HepG2 (cell line): ENCODE measurements around the gene C10orf67. TPM values are rescaled to one million over a fixed set of nuclear protein-coding genes. Genes with fewer than 3 reads are reported as not detected.

ENCODE experiments used
- ATAC-seq: fragments of 200-7000 bp; cut with Tn5 transposase; 3 replicates; pipeline ENCODE4 v1.9.1; 2020; ENCODE audit warnings: mild to moderate bottlenecking, moderate library complexity
- BruUV-seq: library from RNA; stranded (reverse); fragments of 400-500 nt; replicated peaks from 2 replicates; lab custom pipeline; 2021; lab: Mats Ljungman, UMichigan
- CTCF ChIA-PET: fragments of 300-600 bp; formaldehyde crosslinking; extraction: SDS; loops from one replicate; lab custom pipeline; 2021; ENCODE audit warnings: low total read pairs, inconsistent platforms, low intra/inter-chr PET ratio; lab: Yijun Ruan, JAX
- POLR2A ChIA-PET: fragments of 350-600 bp; sonication (Branson Sonifier 250); formaldehyde crosslinking; loops from one replicate; lab custom pipeline; 2020; ENCODE audit warnings: antibody characterized with exemption, inconsistent platforms; lab: Yijun Ruan, JAX
- DNase-seq: peaks from one replicate; pipeline ENCODE4 v3.0.0-alpha.2; 2015; ENCODE audit warnings: low spot score
- FAIRE-seq: peaks from 3 replicates; lab custom pipeline; 2011; peaks lifted over from hg19 to GRCh38; lab: Jason Lieb, UNC
- H2AFZ ChIP-seq: one replicate; pipeline ENCODE4 v1.6.1; 2011; ENCODE audit warnings: low read length, inconsistent platforms
- H3K27ac ChIP-seq: fragments of 300-600 bp; 3 replicates; pipeline ENCODE4 v1.8.0; 2011; ENCODE audit warnings: mixed run types, mild to moderate bottlenecking, mixed read lengths, low read length, inconsistent platforms; ENCODE audit not compliant: insufficient read depth; ENCODE audit errors: extremely low read length
- H3K27me3 ChIP-seq, 2 experiments: fragments of 200-600 bp in 1 of 2; 2 replicates in 1 of 2; 3 replicates in 1 of 2; pipeline versions ENCODE4 v1.6.0 to v1.8.0; 2011; ENCODE audit warnings: low read length in 2 of 2, mild to moderate bottlenecking in 2 of 2, moderate library complexity in 2 of 2, inconsistent platforms in 1 of 2; ENCODE audit not compliant: insufficient read depth in 2 of 2, control insufficient read depth in 1 of 2
- H3K36me3 ChIP-seq, 2 experiments: fragments of 200-600 bp in 1 of 2; replicated peaks in 1 of 2; 2 replicates in 1 of 2; 3 replicates in 1 of 2; pipeline versions ENCODE4 v1.5.1 to v1.8.0; 2011; ENCODE audit warnings: low read length in 2 of 2, inconsistent platforms in 1 of 2; ENCODE audit not compliant: insufficient read depth in 2 of 2, control insufficient read depth in 1 of 2
- H3K4me1 ChIP-seq: 2 replicates; pipeline ENCODE4 v1.5.1; 2012; ENCODE audit warnings: low read length, inconsistent platforms; ENCODE audit not compliant: insufficient read depth
- H3K4me2 ChIP-seq: 2 replicates; pipeline ENCODE4 v1.6.0; 2011; ENCODE audit warnings: low read depth, low read length, inconsistent platforms
- H3K4me3 ChIP-seq, 3 experiments: fragments of 200-600 bp in 1 of 3; sonication (generic), shearing (Covaris generic) in 1 of 3; replicated peaks in 1 of 3; 2 replicates each; pipeline ENCODE4 v1.5.1; 2011 to 2016; ENCODE audit warnings: low read length in 3 of 3, inconsistent platforms in 2 of 3, low read depth in 2 of 3, mild to moderate bottlenecking in 2 of 3, control low read depth in 1 of 3, mixed read lengths in 1 of 3; ENCODE audit not compliant: insufficient read depth in 1 of 3
- H3K79me2 ChIP-seq: one replicate; pipeline ENCODE4 v1.6.1; 2011; ENCODE audit warnings: low read length, inconsistent platforms; ENCODE audit not compliant: insufficient read depth
- H3K9ac ChIP-seq: 2 replicates; pipeline ENCODE4 v1.6.0; 2011; ENCODE audit warnings: mild to moderate bottlenecking, low read depth, low read length, inconsistent platforms; ENCODE audit not compliant: insufficient read depth
- H3K9me3 ChIP-seq: 2 replicates; pipeline ENCODE4 v1.5.1; 2012; ENCODE audit warnings: mild to moderate bottlenecking, low read length
- H4K20me1 ChIP-seq: 2 replicates; pipeline ENCODE4 v1.6.0; 2011; ENCODE audit warnings: inconsistent platforms, mild to moderate bottlenecking, low read length, moderate library complexity; ENCODE audit not compliant: insufficient read depth
- ARNT2 ChIP-seq: sonication (generic); formaldehyde crosslinking; IDR thresholded peaks from 2 replicates; pipeline ENCODE4 v1.8.0; 2022; ENCODE audit warnings: mild to moderate bottlenecking, low read depth, missing genetic modification reagents, moderate library complexity
- GATAD1 ChIP-seq: IDR thresholded peaks from 2 replicates; pipeline ENCODE4 v1.6.1; 2016; ENCODE audit warnings: missing genetic modification reagents, missing compliant biosample characterization
- NFE2L1 ChIP-seq: sonication (generic); formaldehyde crosslinking; IDR thresholded peaks from 2 replicates; pipeline ENCODE4 v1.4.0; 2020; ENCODE audit warnings: missing genetic modification reagents, mild to moderate bottlenecking, borderline replicate concordance
- NFIC ChIP-seq: IDR thresholded peaks from 2 replicates; pipeline ENCODE4 v1.6.1; 2012; ENCODE audit warnings: mild to moderate bottlenecking, low read length, inconsistent platforms
- TAF1 ChIP-seq: sonication (generic); formaldehyde crosslinking; IDR thresholded peaks from 2 replicates; pipeline ENCODE4 v1.4.0; 2020; ENCODE audit warnings: missing genetic modification reagents
- YEATS4 ChIP-seq: sonication (generic); formaldehyde crosslinking; IDR thresholded peaks from 2 replicates; pipeline ENCODE4 v1.4.0; 2020; ENCODE audit warnings: missing genetic modification reagents, borderline replicate concordance
- ZBTB20 ChIP-seq: sonication (generic); formaldehyde crosslinking; IDR thresholded peaks from 2 replicates; pipeline ENCODE4 v1.8.1; 2023; ENCODE audit warnings: missing genetic modification reagents, low read depth, mild to moderate bottlenecking, borderline replicate concordance
- ZC3H4 ChIP-seq: sonication (generic); formaldehyde crosslinking; IDR thresholded peaks from 2 replicates; pipeline ENCODE4 v1.4.0; 2020; ENCODE audit warnings: missing genetic modification reagents, borderline replicate concordance
- ZNF121 ChIP-seq: sonication (generic); formaldehyde crosslinking; IDR thresholded peaks from 2 replicates; pipeline ENCODE4 v1.5.0; 2020; ENCODE audit warnings: mild to moderate bottlenecking, missing genetic modification reagents
- ZNF556 ChIP-seq: sonication (generic); formaldehyde crosslinking; IDR thresholded peaks from 2 replicates; pipeline ENCODE4 v1.4.0; 2020; ENCODE audit warnings: mild to moderate bottlenecking, missing genetic modification reagents, borderline replicate concordance
- ZNF788 ChIP-seq: sonication (generic); formaldehyde crosslinking; IDR thresholded peaks from 2 replicates; pipeline ENCODE4 v1.5.0; 2020; ENCODE audit warnings: mild to moderate bottlenecking, missing genetic modification reagents, borderline replicate concordance
- ZNF839 ChIP-seq: sonication (generic); formaldehyde crosslinking; IDR thresholded peaks from 2 replicates; pipeline ENCODE4 v1.4.0; 2020; ENCODE audit warnings: missing genetic modification reagents, mild to moderate bottlenecking, borderline replicate concordance
- WGBS: methylation state at CpG from one replicate; pipeline ENCODE4 v1.1.6; 2017; ENCODE audit warnings: low lambda C conversion rate; 5-methylcytosine and 5-hydroxymethylcytosine counted together
- in situ Hi-C: cut with HindIII; loops from 2 replicates; pipeline ENCODE4 v1.10.0; 2017; ENCODE audit warnings: low pct_unique_long_range_greater_than_20kb; ENCODE audit not compliant: extremely low pct_ligation_motif_present
- intact Hi-C: fragments of 100-400 bp; cut with micrococcal nuclease; formaldehyde crosslinking; loops from one replicate; pipeline ENCODE4 v1.10.0; 2022; ENCODE audit not compliant: unreplicated experiment
- polyA plus RNA-seq, 8 experiments: library from polyadenylated mRNA; depleted of rRNA in 3 of 8; stranded (reverse) in 7 of 8; unstranded in 1 of 8; fragments of >200 nt; fragmentation: Illumina TruSeq in 4 of 8; extraction: Trizol in 4 of 8; gene quantifications; 2 replicates each; pipeline versions ENCODE4 v1.2.1 to v1.2.3, GENCODE V29; 2011 to 2016; ENCODE audit warnings: low read depth in 4 of 8, missing spikeins in 1 of 8, mixed read lengths in 1 of 8; ENCODE audit not compliant: insufficient read depth in 1 of 8
- total RNA-seq, 5 experiments: library from RNA; depleted of rRNA; stranded (reverse); fragments of >200 nt; fragmentation: Illumina TruSeq; extraction: Trizol; gene quantifications; 2 replicates each; pipeline ENCODE4 v1.2.3, GENCODE V29; 2016; ENCODE audit warnings: low read depth in 1 of 5
- TF ChIP-seq, protein P1 (sequence below): sonication (generic); formaldehyde crosslinking; IDR thresholded peaks from 2 replicates; pipeline ENCODE4 v1.8.0; 2022; ENCODE audit warnings: mild to moderate bottlenecking, missing genetic modification reagents
- TF ChIP-seq, protein P2 (sequence below): sonication (generic); formaldehyde crosslinking; IDR thresholded peaks from 2 replicates; pipeline ENCODE4 v1.4.0; 2020; ENCODE audit warnings: missing genetic modification reagents
- TF ChIP-seq, protein P3 (sequence below): sonication (generic); formaldehyde crosslinking; IDR thresholded peaks from 2 replicates; pipeline ENCODE4 v1.8.1; 2023; ENCODE audit warnings: mild to moderate bottlenecking, missing genetic modification reagents, borderline replicate concordance

The C10orf67 gene
- total and polyA plus RNA-seq, 2 of the 13 experiments (the other 11 are each of a cell fraction or from before 2014, with no cell fraction given): not detected

DNA sequence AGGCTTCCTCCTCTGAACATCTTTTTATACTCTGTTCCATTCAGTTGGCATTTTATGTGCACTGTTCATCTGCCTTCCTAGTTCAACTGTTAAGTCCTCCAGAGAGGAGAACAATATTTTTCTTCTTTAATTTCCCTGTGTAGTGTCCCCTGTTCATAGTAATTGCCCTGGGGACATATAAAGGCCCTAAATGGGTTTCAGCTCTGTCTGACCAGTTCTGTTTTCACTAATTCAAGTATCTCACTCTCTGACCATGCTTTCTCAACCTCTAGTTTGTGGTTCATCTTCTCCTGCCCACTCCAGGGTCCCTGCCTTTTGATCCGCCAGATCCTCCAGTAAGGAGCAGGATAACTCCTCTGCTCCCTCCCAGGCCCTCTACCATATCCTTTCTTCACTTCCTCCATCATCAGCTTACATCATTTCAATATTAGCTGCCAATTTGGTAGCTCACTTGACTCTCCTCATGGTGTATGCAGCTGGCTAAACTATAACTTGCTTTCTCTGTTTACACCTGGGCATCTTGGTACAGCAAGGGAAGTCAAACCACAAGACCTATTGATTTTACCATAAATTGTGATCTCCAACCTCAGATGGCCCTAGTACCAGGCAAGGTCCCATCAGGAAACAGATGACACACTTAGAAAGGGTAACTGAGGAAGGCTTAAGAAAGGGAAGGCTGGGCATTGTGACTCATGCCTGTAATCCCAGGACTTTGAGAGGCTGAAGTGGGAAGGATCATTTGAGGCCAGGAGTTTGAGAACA is 17.7 kb upstream of the C10orf67 start:
- H3K9ac ChIP-seq: no peak overlapping the region
- in situ Hi-C loops: no loop called here
- no peaks in the 10 kb centered on the region for H3K4me1 ChIP-seq
- intact Hi-C loops: no loop called here
- H3K79me2 ChIP-seq: no peaks in the 10 kb centered on the region
- no peaks in the 10 kb centered on the region for H3K9me3 ChIP-seq
- DNase-seq (no peak), FAIRE-seq (no peak), ATAC-seq (no peak)
- H3K27me3 ChIP-seq: no peaks in the 10 kb centered on the region; a peak in 1 of 5 replicates
- H3K4me3 ChIP-seq: no peak overlapping the region
- no peak for TF ChIP-seq YEATS4
- no peak for TF ChIP-seq ZBTB20 (CRISPR knock-in tag)
- no peak for TF ChIP-seq ZNF121 (CRISPR knock-in tag)
- TF ChIP-seq ZC3H4 (CRISPR knock-in tag): no peak
- TF ChIP-seq, all 625 proteins: peak for 0
- Histone ChIP-seq H2AFZ (no peak overlapping the region), H3K36me3 (no peaks in the 10 kb centered on the region), H4K20me1 (no peaks in the 10 kb centered on the region), H3K27ac (no peak overlapping the region), H3K4me2 (no peak overlapping the region)
- CTCF ChIA-PET: no interaction called here
- no TSS peak for BruUV-seq
- 20% methylated on average over 1 of the region's 1 CpG for WGBS
- POLR2A ChIA-PET: no interaction called here

DNA sequence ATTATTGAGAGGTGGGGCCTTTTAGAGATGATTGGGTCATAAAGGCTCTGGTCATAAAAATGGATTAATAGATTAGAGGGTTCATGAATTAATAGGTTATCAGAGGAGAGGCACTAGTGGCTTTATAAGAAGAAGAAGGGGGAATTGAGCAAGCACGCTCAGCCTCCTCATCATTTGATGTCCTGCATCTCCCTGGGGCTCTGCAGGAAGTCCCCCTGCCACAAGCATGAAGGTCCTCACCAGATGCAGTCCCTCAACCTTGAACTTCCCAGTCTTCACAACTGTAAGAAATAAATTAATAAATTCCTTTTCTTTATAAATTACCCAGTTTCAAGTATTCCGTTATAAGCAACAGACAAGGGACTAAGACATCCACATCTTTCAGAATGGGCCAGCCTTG is 17.1 kb upstream of the C10orf67 start:
- Histone ChIP-seq H3K4me1 (no peaks in the 10 kb centered on the region), H3K9ac (no peak overlapping the region), H3K9me3 (no peaks in the 10 kb centered on the region), H3K4me3 (no peak overlapping the region), H3K79me2 (no peaks in the 10 kb centered on the region), H3K4me2 (no peak overlapping the region), H3K27ac (no peak overlapping the region), H3K27me3 (no peaks in the 10 kb centered on the region; a peak in 1 of 5 replicates), H2AFZ (no peak overlapping the region), H4K20me1 (no peaks in the 10 kb centered on the region), H3K36me3 (no peaks in the 10 kb centered on the region)
- ATAC-seq: no peak
- TF ChIP-seq NFIC (no peak), NFE2L1 (CRISPR knock-in tag) (no peak), GATAD1 (CRISPR knock-in tag) (no peak), ZNF839 (CRISPR knock-in tag) (no peak), TAF1 (CRISPR knock-in tag) (no peak), ZNF556 (CRISPR knock-in tag) (no peak), ARNT2 (CRISPR knock-in tag) (no peak), ZNF788 (CRISPR knock-in tag) (no peak)
- TF ChIP-seq, protein P1, sequence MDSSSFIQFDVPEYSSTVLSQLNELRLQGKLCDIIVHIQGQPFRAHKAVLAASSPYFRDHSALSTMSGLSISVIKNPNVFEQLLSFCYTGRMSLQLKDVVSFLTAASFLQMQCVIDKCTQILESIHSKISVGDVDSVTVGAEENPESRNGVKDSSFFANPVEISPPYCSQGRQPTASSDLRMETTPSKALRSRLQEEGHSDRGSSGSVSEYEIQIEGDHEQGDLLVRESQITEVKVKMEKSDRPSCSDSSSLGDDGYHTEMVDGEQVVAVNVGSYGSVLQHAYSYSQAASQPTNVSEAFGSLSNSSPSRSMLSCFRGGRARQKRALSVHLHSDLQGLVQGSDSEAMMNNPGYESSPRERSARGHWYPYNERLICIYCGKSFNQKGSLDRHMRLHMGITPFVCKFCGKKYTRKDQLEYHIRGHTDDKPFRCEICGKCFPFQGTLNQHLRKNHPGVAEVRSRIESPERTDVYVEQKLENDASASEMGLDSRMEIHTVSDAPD (CRISPR knock-in tag): no peak
- TF ChIP-seq, protein P2, sequence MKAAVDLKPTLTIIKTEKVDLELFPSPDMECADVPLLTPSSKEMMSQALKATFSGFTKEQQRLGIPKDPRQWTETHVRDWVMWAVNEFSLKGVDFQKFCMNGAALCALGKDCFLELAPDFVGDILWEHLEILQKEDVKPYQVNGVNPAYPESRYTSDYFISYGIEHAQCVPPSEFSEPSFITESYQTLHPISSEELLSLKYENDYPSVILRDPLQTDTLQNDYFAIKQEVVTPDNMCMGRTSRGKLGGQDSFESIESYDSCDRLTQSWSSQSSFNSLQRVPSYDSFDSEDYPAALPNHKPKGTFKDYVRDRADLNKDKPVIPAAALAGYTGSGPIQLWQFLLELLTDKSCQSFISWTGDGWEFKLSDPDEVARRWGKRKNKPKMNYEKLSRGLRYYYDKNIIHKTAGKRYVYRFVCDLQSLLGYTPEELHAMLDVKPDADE (CRISPR knock-in tag): no peak
- TF ChIP-seq, protein P3, sequence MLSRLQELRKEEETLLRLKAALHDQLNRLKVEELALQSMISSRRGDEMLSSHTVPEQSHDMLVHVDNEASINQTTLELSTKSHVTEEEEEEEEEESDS (CRISPR knock-in tag): no peak
- ChIA-PET CTCF (no interaction called here), POLR2A (no interaction called here)
- 5% methylated on average over 2 of the region's 2 CpGs for WGBS
- no peak for DNase-seq
- no peak for FAIRE-seq
- intact Hi-C loops (no loop called here), in situ Hi-C loops (no loop called here)
- BruUV-seq: no TSS peak
